GM12891 (cell line): Measurements from ENCODE around the gene PIF1.

Experiments used
- PAX5 ChIP-seq: IDR thresholded peaks from 2 replicates; pipeline ENCODE4 v1.6.1; 2011; ENCODE audit warnings: low read length, moderate library complexity, mild to moderate bottlenecking; ENCODE audit not compliant: insufficient read depth, severe bottlenecking
- POLR2A ChIP-seq: IDR thresholded peaks from 2 replicates; pipeline ENCODE4 v1.6.1; 2011; ENCODE audit warnings: low read depth, low read length, control low read depth
- POLR2AphosphoS5 ChIP-seq: IDR thresholded peaks from 2 replicates; pipeline ENCODE4 v1.6.1; 2011; ENCODE audit warnings: low read depth, low read length, control low read depth
- SPI1 ChIP-seq: IDR thresholded peaks from 2 replicates; pipeline ENCODE4 v1.6.1; 2011; ENCODE audit warnings: low read depth, low read length, control low read depth

GRCh38 chr15:64833690-64834089, 8.2 kb upstream of the PIF1 start:
- TF ChIP-seq POLR2AphosphoS5 (no peak), POLR2A (no peak), SPI1 (no peak), PAX5 (no peak)
